ENCODE results near the gene VAMP1.

- TF ChIP-seq CTCF (IDR thresholded peaks at IDR 0.05): no peak
- TF ChIP-seq POLR2A (IDR thresholded peaks at IDR 0.05): no peak
Measured at GRCh38 chr12:6418796-6419195, 51.7 kb downstream of the VAMP1 start.
